SU-DHL-6 (cell line): ENCODE measurements around the gene GNG7.
"Not testable (repeated sequence)": the region's sequence is repeated elsewhere in the genome, so short reads cannot be mapped to it uniquely, and the experiment has no call there.

Source experiments
- H2AFZ ChIP-seq: fragments of 200-600 bp; sonication (generic); 2 replicates; pipeline ENCODE4 v1.6.1; 2014; ENCODE audit warnings: low read depth, mild to moderate bottlenecking, moderate library complexity, mixed read lengths, antibody characterized with exemption, low read length; ENCODE audit not compliant: severe bottlenecking
- H3F3A ChIP-seq: fragments of 200-600 bp; shearing (Covaris generic); 2 replicates; pipeline ENCODE4 v1.6.0; 2016; ENCODE audit warnings: antibody characterized with exemption, mild to moderate bottlenecking; ENCODE audit not compliant: insufficient read depth
- H3K27ac ChIP-seq: fragments of 200-600 bp; sonication (generic); 2 replicates; pipeline ENCODE4 v1.5.1; 2016; ENCODE audit warnings: low read depth, mild to moderate bottlenecking, low read length, moderate library complexity, mixed read lengths
- H3K27me3 ChIP-seq: fragments of 200-600 bp; sonication (generic), shearing (Covaris generic); 2 replicates; pipeline ENCODE4 v1.6.0; 2014; ENCODE audit warnings: mild to moderate bottlenecking, low read length
- H3K36me3 ChIP-seq: fragments of 200-600 bp; sonication (generic); 2 replicates; pipeline ENCODE4 v1.6.1; 2014; ENCODE audit warnings: mild to moderate bottlenecking, low read length, mixed read lengths
- H3K4me2 ChIP-seq: fragments of 300-600, 200-600 bp; shearing (Covaris generic), sonication (generic); 2 replicates; pipeline ENCODE4 v1.6.0; 2014; ENCODE audit warnings: low read length, low read depth, mild to moderate bottlenecking; ENCODE audit not compliant: poor library complexity, severe bottlenecking
- H3K4me3 ChIP-seq: fragments of 200-600 bp; sonication (generic); 2 replicates; pipeline ENCODE4 v1.5.1; 2014; ENCODE audit warnings: antibody characterized with exemption, low read length, mild to moderate bottlenecking, mixed read lengths; ENCODE audit not compliant: insufficient read depth, poor library complexity, severe bottlenecking
- H3K79me2 ChIP-seq: fragments of 200-600 bp; sonication (generic); 2 replicates; pipeline ENCODE4 v1.6.1; 2014; ENCODE audit warnings: mild to moderate bottlenecking, low read length, moderate library complexity; ENCODE audit not compliant: insufficient read depth
- H3K9ac ChIP-seq: fragments of 200-600 bp; sonication (generic); 2 replicates; pipeline ENCODE4 v1.7.0; 2014; ENCODE audit warnings: mild to moderate bottlenecking, low read length
- H3K9me2 ChIP-seq: fragments of 200-600 bp; sonication (generic); replicated peaks from 2 replicates; pipeline ENCODE4 v1.6.1; 2014; ENCODE audit warnings: low read length; ENCODE audit not compliant: insufficient read depth
- H3K9me3 ChIP-seq: fragments of 200-600 bp; sonication (generic); 2 replicates; pipeline ENCODE4 v1.6.1; 2014; ENCODE audit warnings: low read length, mixed read lengths; ENCODE audit not compliant: insufficient read depth
- H4K20me1 ChIP-seq: fragments of 200-600 bp; sonication (generic); 2 replicates; pipeline ENCODE4 v1.6.1; 2014; ENCODE audit warnings: low read depth, mild to moderate bottlenecking, antibody characterized with exemption, low read length, moderate library complexity, mixed read lengths
- EZH2phosphoT487 ChIP-seq: fragments of 200-600 bp; sonication (generic), shearing (Covaris generic); conservative IDR thresholded peaks from 2 replicates; pipeline ENCODE4 v1.6.1; 2018; ENCODE audit warnings: mild to moderate bottlenecking, antibody characterized with exemption, low read length, moderate library complexity, mixed read lengths
- TF ChIP-seq, protein P1 (sequence below): fragments of 200-600 bp; sonication (generic); IDR thresholded peaks from one replicate; pipeline ENCODE4 v1.5.1; 2017; ENCODE audit warnings: antibody characterized with exemption, mild to moderate bottlenecking, low read length, moderate library complexity; ENCODE audit not compliant: insufficient read depth, poor library complexity, severe bottlenecking

The GNG7 gene

DNA sequence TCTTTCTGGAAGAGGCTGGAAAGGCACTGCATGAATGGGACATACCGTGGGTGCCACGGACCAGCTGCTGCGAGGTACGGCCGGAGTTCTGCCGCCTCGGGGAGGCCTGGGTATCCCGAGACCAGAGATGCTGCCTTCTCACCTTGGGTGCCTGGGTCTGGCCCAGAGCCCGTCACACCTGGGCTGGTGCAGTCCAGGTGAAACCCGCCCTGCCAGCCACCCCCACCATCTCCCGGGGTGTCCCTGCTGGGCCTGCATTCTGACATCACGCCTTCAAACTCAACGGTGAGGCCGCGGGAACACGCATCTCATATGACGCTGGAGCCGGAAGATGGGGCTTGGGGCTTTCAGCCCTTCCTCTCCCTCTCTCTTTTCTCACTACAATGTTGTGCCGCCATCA lies 128.6 kb downstream of the GNG7 start:
- no peak for TF ChIP-seq EZH2phosphoT487
- TF ChIP-seq, protein P1, sequence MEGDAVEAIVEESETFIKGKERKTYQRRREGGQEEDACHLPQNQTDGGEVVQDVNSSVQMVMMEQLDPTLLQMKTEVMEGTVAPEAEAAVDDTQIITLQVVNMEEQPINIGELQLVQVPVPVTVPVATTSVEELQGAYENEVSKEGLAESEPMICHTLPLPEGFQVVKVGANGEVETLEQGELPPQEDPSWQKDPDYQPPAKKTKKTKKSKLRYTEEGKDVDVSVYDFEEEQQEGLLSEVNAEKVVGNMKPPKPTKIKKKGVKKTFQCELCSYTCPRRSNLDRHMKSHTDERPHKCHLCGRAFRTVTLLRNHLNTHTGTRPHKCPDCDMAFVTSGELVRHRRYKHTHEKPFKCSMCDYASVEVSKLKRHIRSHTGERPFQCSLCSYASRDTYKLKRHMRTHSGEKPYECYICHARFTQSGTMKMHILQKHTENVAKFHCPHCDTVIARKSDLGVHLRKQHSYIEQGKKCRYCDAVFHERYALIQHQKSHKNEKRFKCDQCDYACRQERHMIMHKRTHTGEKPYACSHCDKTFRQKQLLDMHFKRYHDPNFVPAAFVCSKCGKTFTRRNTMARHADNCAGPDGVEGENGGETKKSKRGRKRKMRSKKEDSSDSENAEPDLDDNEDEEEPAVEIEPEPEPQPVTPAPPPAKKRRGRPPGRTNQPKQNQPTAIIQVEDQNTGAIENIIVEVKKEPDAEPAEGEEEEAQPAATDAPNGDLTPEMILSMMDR: no peak
- H3K9me2 ChIP-seq: no peaks in the 10 kb centered on the region
- H3K27me3 ChIP-seq: no peaks in the 10 kb centered on the region
- H3K27ac ChIP-seq: no peak overlapping the region
- no peaks in the 10 kb centered on the region for H3K79me2 ChIP-seq
- no peaks in the 10 kb centered on the region for H3K9me3 ChIP-seq
- no peak overlapping the region for H3K4me3 ChIP-seq
- no peaks in the 10 kb centered on the region for H4K20me1 ChIP-seq
- H2AFZ ChIP-seq: no peak overlapping the region
- H3K36me3 ChIP-seq: no peaks in the 10 kb centered on the region
- no peak overlapping the region for H3K4me2 ChIP-seq
- H3F3A ChIP-seq: no peaks in the 10 kb centered on the region
- no peak overlapping the region for H3K9ac ChIP-seq

DNA sequence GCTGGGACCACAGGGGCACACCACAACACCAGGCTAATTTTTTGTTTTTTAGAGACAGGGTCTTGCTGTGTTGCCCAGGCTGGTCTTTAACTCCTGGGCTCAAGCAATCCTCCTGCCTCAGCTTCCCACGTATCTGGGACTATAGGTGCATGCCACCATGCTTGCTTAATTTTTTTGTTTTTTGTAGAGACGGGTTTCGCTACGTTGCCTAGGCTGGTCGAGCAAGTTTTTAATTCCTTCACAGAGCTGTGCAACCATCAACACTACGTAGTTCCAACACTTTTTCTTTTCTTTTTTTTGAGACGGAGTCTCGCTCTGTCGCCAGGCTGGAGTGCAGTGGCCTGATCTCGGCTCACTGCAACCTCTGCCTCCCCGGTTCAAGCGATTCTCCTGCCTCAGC lies 130.3 kb downstream of the GNG7 start:
- not testable (repeated sequence) for H3K27me3 ChIP-seq, H3K9me3 ChIP-seq, H2AFZ ChIP-seq, H3K4me3 ChIP-seq, H3F3A ChIP-seq, H3K4me2 ChIP-seq, H3K9ac ChIP-seq, H3K36me3 ChIP-seq, H3K27ac ChIP-seq, H3K9me2 ChIP-seq, H3K79me2 ChIP-seq, H4K20me1 ChIP-seq

DNA sequence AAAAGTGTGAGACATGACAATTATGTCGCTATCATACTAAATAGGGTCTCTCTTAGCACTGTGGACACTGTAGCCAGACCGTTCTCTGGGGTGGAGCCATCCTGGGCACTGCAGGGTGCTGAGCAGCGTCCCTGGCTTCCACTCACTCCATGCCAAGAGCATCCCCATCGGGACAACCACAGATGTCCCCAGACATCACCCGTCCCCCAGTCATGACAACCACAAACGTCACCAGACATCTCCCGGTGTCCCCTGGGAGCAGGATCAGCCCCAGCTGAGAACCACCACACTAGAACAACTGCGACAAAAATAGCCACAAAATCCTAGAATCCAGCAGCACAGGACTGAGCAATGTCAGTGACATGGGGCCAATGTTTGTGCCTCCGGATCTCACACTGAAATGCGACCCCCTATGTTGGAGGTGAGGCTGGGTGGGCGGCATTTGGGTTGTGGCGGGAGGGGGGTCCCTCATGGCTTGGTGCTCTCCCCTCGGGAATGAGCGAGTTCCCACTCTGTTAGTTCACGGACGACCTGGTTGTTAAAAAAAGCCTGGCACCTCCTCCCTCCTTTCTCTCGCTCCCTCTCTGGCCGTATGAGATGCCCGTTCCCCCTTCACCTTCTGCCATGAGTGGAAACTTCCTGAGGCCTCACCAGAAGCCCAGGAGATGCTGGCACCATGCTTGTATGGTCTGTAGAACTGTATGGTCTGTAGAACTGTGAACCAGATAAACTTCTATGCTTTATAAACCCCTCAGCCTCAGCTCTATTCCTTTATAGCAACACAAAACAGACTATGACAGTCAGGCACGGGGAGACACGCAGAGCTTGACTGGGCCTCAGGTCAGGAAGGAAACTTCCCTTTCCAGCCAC lies 132.7 kb downstream of the GNG7 start:
- Histone ChIP-seq H3K4me3 (no peak overlapping the region), H3K9me2 (no peaks in the 10 kb centered on the region), H3K36me3 (no peaks in the 10 kb centered on the region), H3K27ac (no peak overlapping the region), H3K4me2 (no peak overlapping the region), H3K79me2 (no peaks in the 10 kb centered on the region), H3F3A (no peaks in the 10 kb centered on the region; the same call in 1 of the 2 replicates), H4K20me1 (no peaks in the 10 kb centered on the region), H2AFZ (no peak overlapping the region), H3K9me3 (no peaks in the 10 kb centered on the region), H3K27me3 (no peaks in the 10 kb centered on the region), H3K9ac (no peak overlapping the region)
- TF ChIP-seq, protein P1: no peak
- no peak for TF ChIP-seq EZH2phosphoT487

DNA sequence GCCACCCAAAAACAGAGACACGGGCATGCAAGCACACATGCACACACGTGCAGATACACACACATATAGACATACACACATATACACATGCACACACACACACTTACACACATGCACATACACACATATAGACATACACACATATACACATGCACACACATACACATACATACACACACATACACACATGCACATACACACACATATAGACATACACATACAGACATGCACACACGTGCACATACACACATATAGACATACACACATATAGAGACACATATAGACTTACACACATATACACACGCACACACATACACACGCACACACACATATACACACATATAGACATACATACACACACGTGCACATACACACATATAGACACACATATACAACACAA lies 134.5 kb downstream of the GNG7 start:
- Histone ChIP-seq H3K79me2 (no peaks in the 10 kb centered on the region), H3K4me3 (no peak overlapping the region), H3K9me2 (no peaks in the 10 kb centered on the region), H3K9ac (no peak overlapping the region), H3F3A (no peaks in the 10 kb centered on the region; the same call in 1 of the 2 replicates), H3K27me3 (no peaks in the 10 kb centered on the region), H2AFZ (no peak overlapping the region), H3K36me3 (no peaks in the 10 kb centered on the region), H3K9me3 (no peaks in the 10 kb centered on the region), H3K4me2 (no peak overlapping the region), H4K20me1 (no peaks in the 10 kb centered on the region), H3K27ac (no peak overlapping the region)
- TF ChIP-seq, protein P1: no peak
- TF ChIP-seq EZH2phosphoT487: no peak
